GM12878 (cell line): ENCODE results near the gene TCERG1L. TPM values are rescaled to one million over a fixed set of nuclear protein-coding genes. Genes with fewer than 3 reads are reported as not detected.

Experiments
- ATAC-seq: fragments of 200-7000 bp; cut with Tn5 transposase; 3 replicates; pipeline ENCODE4 v1.9.1; 2020; ENCODE audit warnings: mild to moderate bottlenecking, moderate library complexity
- BruUV-seq: library from RNA; stranded (reverse); fragments of 400-500 nt; replicated peaks from 2 replicates; lab custom pipeline; 2021; lab: Mats Ljungman, UMichigan
- CTCF ChIA-PET: fragments of 300-600 bp; sonication (Branson Sonifier 250); formaldehyde crosslinking; extraction: SDS; loops from one replicate; lab custom pipeline; 2021; ENCODE audit warnings: inconsistent platforms; lab: Yijun Ruan, JAX
- POLR2A ChIA-PET: fragments of 350-600 bp; formaldehyde crosslinking; extraction: SDS; loops from one replicate; lab custom pipeline; 2021; ENCODE audit warnings: inconsistent platforms; lab: Charles Lee
- RAD21 ChIA-PET: fragments of 300-600 bp; sonication (Branson Sonifier 250); formaldehyde crosslinking; loops from one replicate; lab custom pipeline; 2023; ENCODE audit warnings: antibody characterized with exemption; ENCODE audit not compliant: unreplicated experiment; lab: Charles Lee
- SMC1A ChIA-PET: fragments of 300-600 bp; sonication (Branson Sonifier 250); formaldehyde crosslinking; loops from one replicate; lab custom pipeline; 2023; ENCODE audit not compliant: unreplicated experiment, uncharacterized antibody; lab: Charles Lee
- DNase-seq: peaks from one replicate; pipeline ENCODE4 v3.0.0-alpha.2; 2011; ENCODE audit warnings: low read depth, low spot score
- FAIRE-seq: peaks from 3 replicates; lab custom pipeline; 2011; peaks lifted over from hg19 to GRCh38; lab: Jason Lieb, UNC
- H2AFZ ChIP-seq: 2 replicates; pipeline ENCODE4 v1.6.0; 2011; ENCODE audit warnings: low read depth, low read length, control low read depth; ENCODE audit not compliant: control insufficient read depth
- H3K27ac ChIP-seq: 2 replicates; pipeline ENCODE4 v1.5.1; 2011; ENCODE audit warnings: control low read depth; ENCODE audit not compliant: control insufficient read depth, insufficient read depth
- H3K27me3 ChIP-seq, 2 experiments: replicated peaks in 1 of 2; 2 replicates each; pipeline versions ENCODE4 v1.6.0 to v1.6.1; 2011; ENCODE audit warnings: low read length in 1 of 2; ENCODE audit not compliant: control insufficient read depth in 2 of 2, insufficient read depth in 2 of 2
- H3K36me3 ChIP-seq, 2 experiments: 2 replicates each; pipeline ENCODE4 v1.5.1; 2011; ENCODE audit warnings: low read length in 1 of 2; ENCODE audit not compliant: control insufficient read depth in 2 of 2, insufficient read depth in 2 of 2
- H3K4me1 ChIP-seq: 2 replicates; pipeline ENCODE4 v1.6.1; 2011; ENCODE audit warnings: mild to moderate bottlenecking, low read length, moderate library complexity, mixed read lengths; ENCODE audit not compliant: control insufficient read depth, insufficient read depth
- H3K4me2 ChIP-seq: 2 replicates; pipeline ENCODE4 v1.6.0; 2011; ENCODE audit warnings: control low read depth; ENCODE audit not compliant: control insufficient read depth, insufficient read depth
- H3K4me3 ChIP-seq: fragments of 200-600 bp; sonication (generic); 2 replicates; pipeline ENCODE4 v1.5.1; 2016
- H3K79me2 ChIP-seq: 2 replicates; pipeline ENCODE4 v1.6.0; 2011; ENCODE audit warnings: low read length; ENCODE audit not compliant: control insufficient read depth, insufficient read depth
- H3K9ac ChIP-seq: 2 replicates; pipeline ENCODE4 v1.8.0; 2011; ENCODE audit warnings: low read length, control low read depth, mixed read lengths; ENCODE audit not compliant: control insufficient read depth, insufficient read depth
- H3K9me3 ChIP-seq: replicated peaks from 3 replicates; pipeline ENCODE4 v1.5.1; 2011; ENCODE audit warnings: mild to moderate bottlenecking, low read length; ENCODE audit not compliant: control insufficient read depth, insufficient read depth
- H4K20me1 ChIP-seq: 2 replicates; pipeline ENCODE4 v1.6.0; 2011; ENCODE audit not compliant: control insufficient read depth, insufficient read depth
- EED ChIP-seq: sonication (generic); IDR thresholded peaks from 2 replicates; pipeline ENCODE4 v1.6.1; 2016; ENCODE audit warnings: antibody characterized with exemption, low read depth
- EZH2 ChIP-seq: IDR thresholded peaks from 2 replicates; pipeline ENCODE4 v1.6.1; 2012; ENCODE audit warnings: low read depth, mild to moderate bottlenecking, control low read depth, inconsistent platforms, low read length, borderline replicate concordance; ENCODE audit not compliant: control insufficient read depth
- HDAC6 ChIP-seq: fragments of 200-600 bp; sonication (generic); IDR thresholded peaks from one replicate; pipeline ENCODE4 v1.8.0; 2017; ENCODE audit warnings: antibody characterized with exemption; ENCODE audit not compliant: unreplicated experiment
- SMARCA5 ChIP-seq: fragments of 450-650 bp; IDR thresholded peaks from 2 replicates; pipeline ENCODE4 v1.6.1; 2017; ENCODE audit warnings: mild to moderate bottlenecking
- STAT3 ChIP-seq: IDR thresholded peaks from 2 replicates; pipeline ENCODE4 v1.6.1; 2011; ENCODE audit warnings: low read depth, low read length, improper control_type of control experiment
- TAF1 ChIP-seq: IDR thresholded peaks from 2 replicates; pipeline ENCODE4 v1.6.1; 2011; ENCODE audit warnings: mild to moderate bottlenecking, low read depth, low read length, borderline replicate concordance
- TBL1XR1 ChIP-seq: IDR thresholded peaks from 2 replicates; pipeline ENCODE4 v1.6.1; 2012; ENCODE audit warnings: low read depth, low read length, improper control_type of control experiment
- ZNF207 ChIP-seq: fragments of 450-650 bp; IDR thresholded peaks from 2 replicates; pipeline ENCODE4 v1.6.1; 2014; ENCODE audit warnings: antibody characterized with exemption, mild to moderate bottlenecking, borderline replicate concordance
- ZNF384 ChIP-seq: IDR thresholded peaks from 2 replicates; pipeline ENCODE4 v1.6.1; 2012; ENCODE audit warnings: low read depth, mild to moderate bottlenecking, low read length, improper control_type of control experiment, borderline replicate concordance
- WGBS: methylation state at CpG from one replicate; pipeline ENCODE4 v1.1.6; 2016; ENCODE audit warnings: low lambda C conversion rate; ENCODE audit not compliant: insufficient replicate concordance, insufficient coverage; ENCODE audit errors: missing lambda C conversion rate; 5-methylcytosine and 5-hydroxymethylcytosine counted together
- in situ Hi-C: fragments of 300-500 bp; cut with MboI; formaldehyde crosslinking; loops from 9 replicates; pipeline ENCODE4 v1.14.3; 2018; ENCODE audit warnings: mixed read lengths
- intact Hi-C: fragments of 100-400 bp; cut with micrococcal nuclease; formaldehyde crosslinking; loops from one replicate; pipeline ENCODE4 v1.14.2; 2022; ENCODE audit not compliant: unreplicated experiment
- polyA plus RNA-seq, 11 experiments: library from polyadenylated mRNA; depleted of rRNA in 4 of 11; unstranded in 6 of 11; stranded (reverse) in 5 of 11; fragments of >200 nt; fragmentation: Nextera tagmentation in 4 of 11; fragmentation: Illumina TruSeq in 1 of 11; extraction: Ambion mirVana in 4 of 11; extraction: Trizol in 1 of 11; gene quantifications; 1 replicate in 1 of 11; 2 replicates in 10 of 11; pipeline versions ENCODE4 v1.2.1 to v1.2.3, GENCODE V29; 2011 to 2016; ENCODE audit warnings: inconsistent platforms in 2 of 11, missing spikeins in 2 of 11, low read depth in 1 of 11
- total RNA-seq, 4 experiments: library from RNA; depleted of rRNA in 3 of 4; stranded (reverse); fragments of >200 nt in 3 of 4; fragmentation: Illumina TruSeq in 1 of 4; extraction: Trizol in 1 of 4; gene quantifications; 2 replicates each; pipeline versions ENCODE4 v1.2.1 to v1.2.3, GENCODE V29; 2013 to 2021
- TF ChIP-seq, protein P1 (sequence below): IDR thresholded peaks from 2 replicates; pipeline ENCODE4 v1.6.1; 2011; ENCODE audit warnings: borderline replicate concordance, low read depth, mild to moderate bottlenecking, moderate library complexity, low read length; ENCODE audit not compliant: insufficient read depth, poor library complexity, severe bottlenecking
- TF ChIP-seq, protein P2 (sequence below): fragments of 450-650 bp; conservative IDR thresholded peaks from 2 replicates; pipeline ENCODE4 v1.6.1; 2017; ENCODE audit warnings: mild to moderate bottlenecking, moderate library complexity
- TF ChIP-seq, protein P3 (sequence below): fragments of 450-650 bp; IDR thresholded peaks from 2 replicates; pipeline ENCODE4 v1.6.1; 2017; ENCODE audit warnings: antibody characterized with exemption, mild to moderate bottlenecking, moderate library complexity
- TF ChIP-seq, protein P4 (sequence below): fragments of 150-350 bp; IDR thresholded peaks from 2 replicates; pipeline ENCODE4 v1.6.1; 2014; ENCODE audit warnings: mild to moderate bottlenecking, low read depth, low read length
- TF ChIP-seq, protein P5 (sequence below): IDR thresholded peaks from 2 replicates; pipeline ENCODE4 v1.6.1; 2012; ENCODE audit warnings: low read depth, low read length, improper control_type of control experiment

Gene TCERG1L
- total and polyA plus RNA-seq, 10 of the 15 experiments (the other 5 are each of a cell fraction or from before 2014, with no cell fraction given), result not detected

DNA sequence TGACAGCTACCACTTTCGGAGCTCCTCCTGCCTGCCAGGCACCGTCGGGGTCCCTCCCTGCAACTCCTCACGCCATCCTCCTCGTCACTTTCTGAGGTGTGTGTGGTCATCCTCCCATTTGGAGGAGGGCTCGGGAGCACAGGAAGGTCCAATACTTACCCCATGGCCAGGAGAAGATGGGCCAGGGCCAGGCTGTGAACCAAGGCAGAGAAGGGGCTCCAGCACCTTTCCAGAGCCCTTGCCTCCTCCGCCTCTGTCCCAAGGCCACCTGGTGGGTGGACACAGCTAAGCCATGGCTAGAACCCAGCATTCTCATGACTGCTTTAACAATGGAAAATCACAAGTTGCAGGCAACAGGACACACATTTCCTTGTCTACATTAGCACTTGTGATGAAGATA is 215.5 kb downstream of the TCERG1L start (continued):
- TF ChIP-seq, protein P1, sequence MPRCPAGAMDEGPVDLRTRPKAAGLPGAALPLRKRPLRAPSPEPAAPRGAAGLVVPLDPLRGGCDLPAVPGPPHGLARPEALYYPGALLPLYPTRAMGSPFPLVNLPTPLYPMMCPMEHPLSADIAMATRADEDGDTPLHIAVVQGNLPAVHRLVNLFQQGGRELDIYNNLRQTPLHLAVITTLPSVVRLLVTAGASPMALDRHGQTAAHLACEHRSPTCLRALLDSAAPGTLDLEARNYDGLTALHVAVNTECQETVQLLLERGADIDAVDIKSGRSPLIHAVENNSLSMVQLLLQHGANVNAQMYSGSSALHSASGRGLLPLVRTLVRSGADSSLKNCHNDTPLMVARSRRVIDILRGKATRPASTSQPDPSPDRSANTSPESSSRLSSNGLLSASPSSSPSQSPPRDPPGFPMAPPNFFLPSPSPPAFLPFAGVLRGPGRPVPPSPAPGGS, result no peak
- TF ChIP-seq ZNF384, result no peak
- TF ChIP-seq HDAC6, result no peak
- TF ChIP-seq, protein P2, sequence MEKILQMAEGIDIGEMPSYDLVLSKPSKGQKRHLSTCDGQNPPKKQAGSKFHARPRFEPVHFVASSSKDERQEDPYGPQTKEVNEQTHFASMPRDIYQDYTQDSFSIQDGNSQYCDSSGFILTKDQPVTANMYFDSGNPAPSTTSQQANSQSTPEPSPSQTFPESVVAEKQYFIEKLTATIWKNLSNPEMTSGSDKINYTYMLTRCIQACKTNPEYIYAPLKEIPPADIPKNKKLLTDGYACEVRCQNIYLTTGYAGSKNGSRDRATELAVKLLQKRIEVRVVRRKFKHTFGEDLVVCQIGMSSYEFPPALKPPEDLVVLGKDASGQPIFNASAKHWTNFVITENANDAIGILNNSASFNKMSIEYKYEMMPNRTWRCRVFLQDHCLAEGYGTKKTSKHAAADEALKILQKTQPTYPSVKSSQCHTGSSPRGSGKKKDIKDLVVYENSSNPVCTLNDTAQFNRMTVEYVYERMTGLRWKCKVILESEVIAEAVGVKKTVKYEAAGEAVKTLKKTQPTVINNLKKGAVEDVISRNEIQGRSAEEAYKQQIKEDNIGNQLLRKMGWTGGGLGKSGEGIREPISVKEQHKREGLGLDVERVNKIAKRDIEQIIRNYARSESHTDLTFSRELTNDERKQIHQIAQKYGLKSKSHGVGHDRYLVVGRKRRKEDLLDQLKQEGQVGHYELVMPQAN, result no peak
- TF ChIP-seq, all 136 proteins: peak for 0

DNA sequence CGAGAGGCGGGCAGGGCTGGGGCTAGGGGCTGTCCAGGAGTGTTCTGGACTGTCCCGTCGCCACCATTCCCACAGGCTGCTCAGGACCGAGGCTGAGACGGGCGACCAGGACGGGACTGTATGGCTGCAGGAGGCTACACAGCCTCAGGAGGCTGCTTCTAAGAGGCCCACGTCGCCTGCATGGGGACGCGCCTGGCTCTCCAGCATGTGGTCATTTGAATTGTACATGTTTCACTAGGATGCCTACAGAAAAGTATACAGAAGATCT is 216.3 kb downstream of the TCERG1L start:
- no peak for ATAC-seq
- CTCF ChIA-PET, result no interaction called here
- no peak for DNase-seq
- TF ChIP-seq ZNF207 (no peak), TBL1XR1 (no peak), SMARCA5 (no peak), EED (no peak), EZH2 (no peak), TAF1 (no peak), STAT3 (no peak)
- TF ChIP-seq, protein P3, sequence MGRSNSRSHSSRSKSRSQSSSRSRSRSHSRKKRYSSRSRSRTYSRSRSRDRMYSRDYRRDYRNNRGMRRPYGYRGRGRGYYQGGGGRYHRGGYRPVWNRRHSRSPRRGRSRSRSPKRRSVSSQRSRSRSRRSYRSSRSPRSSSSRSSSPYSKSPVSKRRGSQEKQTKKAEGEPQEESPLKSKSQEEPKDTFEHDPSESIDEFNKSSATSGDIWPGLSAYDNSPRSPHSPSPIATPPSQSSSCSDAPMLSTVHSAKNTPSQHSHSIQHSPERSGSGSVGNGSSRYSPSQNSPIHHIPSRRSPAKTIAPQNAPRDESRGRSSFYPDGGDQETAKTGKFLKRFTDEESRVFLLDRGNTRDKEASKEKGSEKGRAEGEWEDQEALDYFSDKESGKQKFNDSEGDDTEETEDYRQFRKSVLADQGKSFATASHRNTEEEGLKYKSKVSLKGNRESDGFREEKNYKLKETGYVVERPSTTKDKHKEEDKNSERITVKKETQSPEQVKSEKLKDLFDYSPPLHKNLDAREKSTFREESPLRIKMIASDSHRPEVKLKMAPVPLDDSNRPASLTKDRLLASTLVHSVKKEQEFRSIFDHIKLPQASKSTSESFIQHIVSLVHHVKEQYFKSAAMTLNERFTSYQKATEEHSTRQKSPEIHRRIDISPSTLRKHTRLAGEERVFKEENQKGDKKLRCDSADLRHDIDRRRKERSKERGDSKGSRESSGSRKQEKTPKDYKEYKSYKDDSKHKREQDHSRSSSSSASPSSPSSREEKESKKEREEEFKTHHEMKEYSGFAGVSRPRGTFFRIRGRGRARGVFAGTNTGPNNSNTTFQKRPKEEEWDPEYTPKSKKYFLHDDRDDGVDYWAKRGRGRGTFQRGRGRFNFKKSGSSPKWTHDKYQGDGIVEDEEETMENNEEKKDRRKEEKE, result no peak
- TF ChIP-seq, protein P4, sequence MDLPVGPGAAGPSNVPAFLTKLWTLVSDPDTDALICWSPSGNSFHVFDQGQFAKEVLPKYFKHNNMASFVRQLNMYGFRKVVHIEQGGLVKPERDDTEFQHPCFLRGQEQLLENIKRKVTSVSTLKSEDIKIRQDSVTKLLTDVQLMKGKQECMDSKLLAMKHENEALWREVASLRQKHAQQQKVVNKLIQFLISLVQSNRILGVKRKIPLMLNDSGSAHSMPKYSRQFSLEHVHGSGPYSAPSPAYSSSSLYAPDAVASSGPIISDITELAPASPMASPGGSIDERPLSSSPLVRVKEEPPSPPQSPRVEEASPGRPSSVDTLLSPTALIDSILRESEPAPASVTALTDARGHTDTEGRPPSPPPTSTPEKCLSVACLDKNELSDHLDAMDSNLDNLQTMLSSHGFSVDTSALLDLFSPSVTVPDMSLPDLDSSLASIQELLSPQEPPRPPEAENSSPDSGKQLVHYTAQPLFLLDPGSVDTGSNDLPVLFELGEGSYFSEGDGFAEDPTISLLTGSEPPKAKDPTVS, result no peak
- TF ChIP-seq, protein P5, sequence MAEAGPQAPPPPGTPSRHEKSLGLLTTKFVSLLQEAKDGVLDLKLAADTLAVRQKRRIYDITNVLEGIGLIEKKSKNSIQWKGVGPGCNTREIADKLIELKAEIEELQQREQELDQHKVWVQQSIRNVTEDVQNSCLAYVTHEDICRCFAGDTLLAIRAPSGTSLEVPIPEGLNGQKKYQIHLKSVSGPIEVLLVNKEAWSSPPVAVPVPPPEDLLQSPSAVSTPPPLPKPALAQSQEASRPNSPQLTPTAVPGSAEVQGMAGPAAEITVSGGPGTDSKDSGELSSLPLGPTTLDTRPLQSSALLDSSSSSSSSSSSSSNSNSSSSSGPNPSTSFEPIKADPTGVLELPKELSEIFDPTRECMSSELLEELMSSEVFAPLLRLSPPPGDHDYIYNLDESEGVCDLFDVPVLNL, result no peak

More for the DNA sequence above, 216.3 kb downstream of the TCERG1L start:
- H3K27ac ChIP-seq, result no peak overlapping the region
- H3K9ac ChIP-seq, result no peak overlapping the region
- no peak for FAIRE-seq
- 40% methylated on average over 12 of the region's 12 CpGs for WGBS
- no peaks in the 10 kb centered on the region for H3K79me2 ChIP-seq
- no peak overlapping the region for H2AFZ ChIP-seq
- POLR2A ChIA-PET, result no interaction called here
- SMC1A ChIA-PET, result no interaction called here
- H3K4me3 ChIP-seq, result no peak overlapping the region
- no peak overlapping the region for H3K4me2 ChIP-seq
- RAD21 ChIA-PET, result no interaction called here
- no TSS peak for BruUV-seq
- H3K9me3 ChIP-seq, result no peaks in the 10 kb centered on the region; the same call in 2 of the 3 replicates
- intact Hi-C loops, result no loop called here
- no peaks in the 10 kb centered on the region for H3K27me3 ChIP-seq
- H4K20me1 ChIP-seq, result no peaks in the 10 kb centered on the region
- H3K4me1 ChIP-seq, result no peaks in the 10 kb centered on the region
- in situ Hi-C loops, result no loop called here
- H3K36me3 ChIP-seq, result no peaks in the 10 kb centered on the region
